ENCODE results near the gene TDRD1.

Gene TDRD1

DNA sequence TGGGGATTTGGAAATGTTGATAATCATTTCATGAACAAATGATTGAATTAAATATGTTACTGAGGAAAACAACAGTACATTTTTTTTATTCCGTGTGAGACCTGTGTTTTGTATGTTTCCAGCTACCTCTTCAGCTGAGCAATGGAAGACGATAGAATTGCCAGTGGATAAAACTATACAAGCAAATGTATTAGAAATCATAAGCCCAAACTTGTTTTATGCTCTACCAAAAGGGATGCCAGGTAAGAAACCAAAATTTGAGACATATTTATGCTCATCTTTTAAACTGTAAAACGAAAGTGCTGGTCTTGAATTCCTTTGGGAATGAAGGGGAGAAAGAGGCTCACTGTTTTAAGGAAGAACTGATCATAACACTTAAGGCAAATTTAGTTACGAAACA lies 42.1 kb downstream of the TDRD1 start:
- H3K27ac ChIP-seq = no peak overlapping the region
- H3K27me3 ChIP-seq (ENCODE audit: insufficient read depth, low read depth, severe bottlenecking) = no peaks in the 10 kb centered on the region
- TF ChIP-seq, protein P1, sequence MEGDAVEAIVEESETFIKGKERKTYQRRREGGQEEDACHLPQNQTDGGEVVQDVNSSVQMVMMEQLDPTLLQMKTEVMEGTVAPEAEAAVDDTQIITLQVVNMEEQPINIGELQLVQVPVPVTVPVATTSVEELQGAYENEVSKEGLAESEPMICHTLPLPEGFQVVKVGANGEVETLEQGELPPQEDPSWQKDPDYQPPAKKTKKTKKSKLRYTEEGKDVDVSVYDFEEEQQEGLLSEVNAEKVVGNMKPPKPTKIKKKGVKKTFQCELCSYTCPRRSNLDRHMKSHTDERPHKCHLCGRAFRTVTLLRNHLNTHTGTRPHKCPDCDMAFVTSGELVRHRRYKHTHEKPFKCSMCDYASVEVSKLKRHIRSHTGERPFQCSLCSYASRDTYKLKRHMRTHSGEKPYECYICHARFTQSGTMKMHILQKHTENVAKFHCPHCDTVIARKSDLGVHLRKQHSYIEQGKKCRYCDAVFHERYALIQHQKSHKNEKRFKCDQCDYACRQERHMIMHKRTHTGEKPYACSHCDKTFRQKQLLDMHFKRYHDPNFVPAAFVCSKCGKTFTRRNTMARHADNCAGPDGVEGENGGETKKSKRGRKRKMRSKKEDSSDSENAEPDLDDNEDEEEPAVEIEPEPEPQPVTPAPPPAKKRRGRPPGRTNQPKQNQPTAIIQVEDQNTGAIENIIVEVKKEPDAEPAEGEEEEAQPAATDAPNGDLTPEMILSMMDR (IDR thresholded peaks at IDR 0.05; ENCODE audit: low read depth, low read length) = no peak
- no peak overlapping the region for H3K4me3 ChIP-seq (ENCODE audit: low read depth, low read length)
- no peaks in the 10 kb centered on the region for H3K36me3 ChIP-seq
- no peak for DNase-seq
- no peaks in the 10 kb centered on the region for H3K9me3 ChIP-seq (ENCODE audit: severe bottlenecking)

DNA sequence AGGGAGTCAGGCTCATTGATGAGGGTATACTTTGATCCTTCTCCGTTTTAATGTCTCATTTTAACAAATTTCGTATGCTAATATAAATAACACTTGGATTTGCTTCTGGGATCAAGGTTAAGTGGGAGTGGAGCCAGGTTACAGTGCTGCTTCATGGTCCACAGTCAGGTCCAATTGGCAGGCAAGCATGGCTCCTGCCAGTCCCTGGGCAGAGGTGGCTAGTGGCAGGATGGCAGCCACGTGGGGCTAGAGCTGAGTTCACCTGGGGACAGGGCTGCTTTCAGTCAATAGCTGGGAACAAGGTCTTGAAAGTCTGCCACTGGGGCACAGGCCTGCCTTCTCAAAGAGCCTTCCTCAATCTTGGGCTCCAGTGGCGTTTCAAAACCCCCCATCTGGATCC lies 43.9 kb downstream of the TDRD1 start:
- H3K9me3 ChIP-seq (ENCODE audit: severe bottlenecking) = no peaks in the 10 kb centered on the region
- H3K27me3 ChIP-seq (ENCODE audit: insufficient read depth, low read depth, severe bottlenecking) = no peaks in the 10 kb centered on the region
- TF ChIP-seq, protein P1 (IDR thresholded peaks at IDR 0.05; ENCODE audit: low read depth, low read length) = no peak
- no peak overlapping the region for H3K27ac ChIP-seq
- no peak overlapping the region for H3K4me3 ChIP-seq (ENCODE audit: low read depth, low read length)
- H3K36me3 ChIP-seq = no peaks in the 10 kb centered on the region
- no peak for DNase-seq

DNA sequence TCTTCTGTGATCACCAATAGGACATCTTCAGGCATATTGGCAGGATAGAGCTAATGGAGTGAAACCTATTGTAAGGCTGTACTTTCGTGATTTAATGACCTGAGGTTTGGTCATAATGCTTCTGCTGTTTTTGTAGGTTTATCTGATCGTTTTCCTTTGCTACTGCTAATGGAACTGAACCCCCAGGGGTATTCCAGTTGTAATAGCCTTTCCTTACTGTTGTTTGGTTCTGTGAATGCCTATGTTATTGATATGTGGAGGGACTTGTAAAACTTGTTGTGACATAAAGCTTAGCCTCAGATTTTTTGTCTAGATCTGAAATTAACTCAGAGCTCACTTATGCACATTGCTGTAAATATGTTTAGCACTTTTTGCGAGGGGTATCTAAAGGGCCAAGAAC lies 49.0 kb downstream of the TDRD1 start:
- TF ChIP-seq, protein P1 (IDR thresholded peaks at IDR 0.05; ENCODE audit: low read depth, low read length) = no peak
- H3K4me3 ChIP-seq (ENCODE audit: low read depth, low read length) = no peak overlapping the region
- no peak overlapping the region for H3K27ac ChIP-seq
- no peaks in the 10 kb centered on the region for H3K36me3 ChIP-seq
- DNase-seq = no peak
- no peaks in the 10 kb centered on the region for H3K27me3 ChIP-seq (ENCODE audit: insufficient read depth, low read depth, severe bottlenecking)
- no peaks in the 10 kb centered on the region for H3K9me3 ChIP-seq (ENCODE audit: severe bottlenecking)

DNA sequence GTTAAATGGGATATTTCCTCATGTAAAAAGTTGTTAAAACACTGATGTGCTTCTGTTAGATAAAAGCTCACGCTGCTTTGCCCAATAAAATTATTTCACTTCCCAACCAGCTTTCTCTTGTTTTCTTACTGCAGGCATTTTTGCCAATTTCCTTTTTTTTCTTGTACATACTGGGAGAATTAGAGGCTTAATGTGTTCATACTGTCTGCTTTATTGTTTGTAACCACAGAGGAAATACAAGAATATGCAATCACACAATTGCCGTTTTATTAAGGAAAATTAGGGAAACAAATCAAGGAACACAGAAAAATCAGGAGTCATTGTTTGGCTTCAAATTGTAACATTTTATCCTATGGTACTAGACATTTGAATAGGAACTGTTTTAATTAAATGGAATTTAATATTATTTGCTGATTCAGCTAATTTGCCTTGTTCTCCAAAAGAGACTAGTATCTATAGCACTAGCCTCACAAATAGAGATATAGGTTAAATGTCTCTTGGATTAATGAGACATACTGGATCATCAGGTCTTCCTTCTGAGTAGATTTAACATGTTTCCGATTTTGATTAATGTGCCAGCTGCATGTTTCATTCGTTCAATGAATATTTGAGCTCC lies 53.5 kb downstream of the TDRD1 start:
- Histone ChIP-seq H3K27ac (no peak overlapping the region), H3K4me3 (ENCODE audit: low read depth, low read length) (no peak overlapping the region), H3K27me3 (ENCODE audit: insufficient read depth, low read depth, severe bottlenecking) (peaks cover 7% of the 10 kb centered on the region), H3K9me3 (ENCODE audit: severe bottlenecking) (no peaks in the 10 kb centered on the region), H3K36me3 (no peaks in the 10 kb centered on the region)
- TF ChIP-seq, protein P1 (IDR thresholded peaks at IDR 0.05; ENCODE audit: low read depth, low read length) = no peak
- DNase-seq = no peak

DNA sequence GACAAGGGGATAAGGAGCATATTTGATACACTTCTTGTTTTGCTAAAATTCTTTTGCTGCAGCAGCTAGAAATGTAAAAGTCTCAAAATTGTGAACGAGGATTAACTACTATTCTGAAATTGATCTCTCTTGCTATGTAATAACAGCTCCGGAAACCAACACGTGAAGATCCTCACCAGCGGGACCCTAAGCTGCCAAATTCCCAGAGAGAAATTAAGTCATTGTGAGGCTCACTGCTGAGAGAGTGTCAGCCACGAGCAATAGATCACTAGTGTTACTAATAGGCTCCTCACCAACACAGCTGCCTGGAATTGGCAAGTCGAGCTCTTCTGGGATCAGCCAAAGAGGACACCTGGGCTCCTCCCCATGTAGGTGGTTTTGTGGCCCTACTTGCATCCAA lies 54.3 kb downstream of the TDRD1 start:
- DNase-seq = no peak
- no peak overlapping the region for H3K4me3 ChIP-seq (ENCODE audit: low read depth, low read length)
- H3K9me3 ChIP-seq (ENCODE audit: severe bottlenecking) = no peaks in the 10 kb centered on the region
- H3K36me3 ChIP-seq = no peaks in the 10 kb centered on the region
- peaks cover 12% of the 10 kb centered on the region for H3K27me3 ChIP-seq (ENCODE audit: insufficient read depth, low read depth, severe bottlenecking)
- no peak overlapping the region for H3K27ac ChIP-seq
- TF ChIP-seq, protein P1 (IDR thresholded peaks at IDR 0.05; ENCODE audit: low read depth, low read length) = no peak

DNA sequence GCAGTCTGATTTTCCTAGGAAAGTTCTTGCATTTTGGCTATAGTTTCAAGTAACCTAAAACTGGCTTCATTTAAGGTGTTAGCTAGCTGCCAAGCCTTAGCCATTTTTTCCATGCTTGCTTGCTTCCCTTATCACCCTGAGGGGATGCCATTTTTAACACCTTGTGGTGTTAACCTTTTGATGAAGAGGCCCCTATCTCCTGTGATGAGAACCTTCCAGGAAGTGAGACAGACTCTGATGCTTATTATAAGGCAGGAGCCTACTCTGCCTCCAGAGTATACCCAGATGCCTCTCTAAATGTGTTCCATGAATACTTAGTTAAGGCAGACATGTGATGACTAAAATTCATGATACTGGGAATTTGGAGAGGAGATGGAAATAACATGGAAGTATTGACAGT lies 55.0 kb downstream of the TDRD1 start:
- DNase-seq = no peak
- Histone ChIP-seq H3K4me3 (ENCODE audit: low read depth, low read length) (no peak overlapping the region), H3K27me3 (ENCODE audit: insufficient read depth, low read depth, severe bottlenecking) (peaks cover 19% of the 10 kb centered on the region), H3K9me3 (ENCODE audit: severe bottlenecking) (no peaks in the 10 kb centered on the region), H3K27ac (no peak overlapping the region), H3K36me3 (no peaks in the 10 kb centered on the region)
- TF ChIP-seq, protein P1 (IDR thresholded peaks at IDR 0.05; ENCODE audit: low read depth, low read length) = no peak

Measured in WERI-Rb-1 (cell line).